GM12864 (cell line): ENCODE data around the gene KRT28.
A peak's percentile ranks its signal among the peaks of the same experiment; 100 is the strongest.

Source experiments
- DNase-seq: peaks from one replicate; pipeline ENCODE4 v3.0.0-alpha.2; 2011; ENCODE audit warnings: low read depth
- H3K4me3 ChIP-seq: 2 replicates; pipeline ENCODE4 v1.5.1; 2011; ENCODE audit warnings: mild to moderate bottlenecking, low read depth, low read length, control low read depth
- TF ChIP-seq, protein P1 (sequence below): IDR thresholded peaks from 2 replicates; pipeline ENCODE4 v1.5.1; 2011; ENCODE audit warnings: low read depth, mild to moderate bottlenecking, moderate library complexity, low read length, control low read depth, inconsistent platforms; ENCODE audit errors: missing control alignments

The KRT28 gene

DNA sequence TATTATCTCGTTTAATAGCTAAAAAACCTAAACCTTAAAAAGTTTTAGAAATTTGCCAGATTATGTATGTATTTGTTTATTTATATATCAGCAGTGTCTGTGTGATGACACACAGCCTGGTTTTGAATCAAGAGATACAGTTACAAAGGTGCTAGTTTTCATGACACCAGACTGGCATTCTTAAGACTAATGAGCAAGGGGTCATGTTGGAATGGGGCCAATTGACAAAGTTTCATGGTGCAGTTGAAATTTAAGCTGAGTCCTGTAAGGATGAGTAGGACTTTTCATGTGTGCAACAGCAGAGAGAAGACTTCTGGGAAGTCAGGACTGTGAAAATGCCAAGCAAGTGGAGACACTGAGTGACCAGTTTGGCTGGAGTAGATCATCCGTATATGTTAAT lies 25.8 kb upstream of the KRT28 start:
- TF ChIP-seq, protein P1, sequence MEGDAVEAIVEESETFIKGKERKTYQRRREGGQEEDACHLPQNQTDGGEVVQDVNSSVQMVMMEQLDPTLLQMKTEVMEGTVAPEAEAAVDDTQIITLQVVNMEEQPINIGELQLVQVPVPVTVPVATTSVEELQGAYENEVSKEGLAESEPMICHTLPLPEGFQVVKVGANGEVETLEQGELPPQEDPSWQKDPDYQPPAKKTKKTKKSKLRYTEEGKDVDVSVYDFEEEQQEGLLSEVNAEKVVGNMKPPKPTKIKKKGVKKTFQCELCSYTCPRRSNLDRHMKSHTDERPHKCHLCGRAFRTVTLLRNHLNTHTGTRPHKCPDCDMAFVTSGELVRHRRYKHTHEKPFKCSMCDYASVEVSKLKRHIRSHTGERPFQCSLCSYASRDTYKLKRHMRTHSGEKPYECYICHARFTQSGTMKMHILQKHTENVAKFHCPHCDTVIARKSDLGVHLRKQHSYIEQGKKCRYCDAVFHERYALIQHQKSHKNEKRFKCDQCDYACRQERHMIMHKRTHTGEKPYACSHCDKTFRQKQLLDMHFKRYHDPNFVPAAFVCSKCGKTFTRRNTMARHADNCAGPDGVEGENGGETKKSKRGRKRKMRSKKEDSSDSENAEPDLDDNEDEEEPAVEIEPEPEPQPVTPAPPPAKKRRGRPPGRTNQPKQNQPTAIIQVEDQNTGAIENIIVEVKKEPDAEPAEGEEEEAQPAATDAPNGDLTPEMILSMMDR, result no peak
- no peak for DNase-seq
- no peak overlapping the region for H3K4me3 ChIP-seq

DNA sequence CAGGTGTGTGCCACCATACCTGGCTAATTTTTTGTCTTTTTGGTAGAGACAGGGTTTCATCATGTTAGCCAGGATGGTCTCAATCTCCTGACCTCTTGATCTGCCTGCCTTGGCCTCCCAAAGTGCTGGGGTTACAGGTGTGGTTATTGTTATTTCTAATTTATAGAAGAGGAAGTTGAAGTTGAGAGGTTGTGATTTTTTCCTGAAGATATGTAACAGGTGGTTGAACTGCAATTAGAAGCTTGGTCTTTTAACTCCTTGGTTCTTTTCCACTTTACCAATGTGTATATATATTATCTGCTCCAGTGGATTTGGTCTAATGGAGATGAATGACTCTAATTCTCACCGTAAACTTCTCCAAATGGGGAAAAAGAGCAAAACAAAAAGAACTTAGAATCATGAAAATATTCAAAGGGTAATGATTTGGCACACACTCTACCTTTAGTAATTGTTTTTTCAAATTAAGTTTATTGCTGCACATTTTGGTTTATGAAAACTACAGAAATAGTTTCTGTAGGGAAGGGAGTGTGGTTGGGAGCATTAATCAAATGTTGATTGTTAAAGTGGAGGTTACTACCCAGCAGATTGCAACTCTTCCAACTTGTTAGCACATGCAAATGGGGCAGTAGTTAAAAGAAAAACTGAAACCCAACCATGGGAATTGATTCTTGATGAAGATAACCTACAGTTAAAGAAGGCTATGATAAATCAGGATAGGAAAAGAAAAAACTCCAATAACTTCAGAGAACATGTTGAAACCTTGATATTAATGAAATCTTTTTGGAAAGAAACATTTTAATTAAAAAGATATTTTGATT lies 24.5 kb upstream of the KRT28 start:
- DNase-seq, result no peak
- H3K4me3 ChIP-seq, result no peak overlapping the region
- TF ChIP-seq, protein P1, result no peak

DNA sequence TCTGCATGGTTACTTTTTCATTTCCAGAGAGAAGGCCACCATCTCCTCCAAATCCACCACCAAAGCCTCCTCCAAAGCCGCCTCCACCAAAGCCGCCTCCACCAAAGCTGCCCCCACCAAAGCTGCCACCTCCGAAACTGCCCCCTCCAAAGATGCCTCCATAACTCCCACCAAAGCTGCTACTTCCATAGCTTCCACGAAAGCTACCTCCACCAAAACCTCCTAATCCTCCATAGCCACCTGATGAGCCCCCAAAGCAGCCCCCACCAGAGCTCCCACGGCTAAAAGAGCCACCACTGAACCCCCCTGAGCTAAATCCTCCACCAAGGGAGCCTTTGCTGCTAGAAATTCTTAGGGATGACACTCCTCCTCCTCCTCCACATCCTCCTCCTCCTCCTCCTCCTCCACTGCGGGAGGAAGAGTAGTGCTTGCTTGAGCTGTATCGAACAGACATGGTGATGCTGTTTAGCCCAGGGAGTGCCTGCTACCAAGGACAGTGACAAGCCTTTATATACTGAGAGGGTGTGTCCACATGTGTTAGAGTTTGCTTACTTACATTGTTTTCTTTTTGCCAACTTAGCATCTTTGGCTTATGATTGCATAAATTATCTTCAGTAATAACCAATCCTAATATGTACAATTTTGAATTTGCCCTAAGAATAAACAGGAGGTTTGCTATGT lies 22.5 kb upstream of the KRT28 start, which contains the start of gene KRT10:
Gene KRT10 (minus strand): TSS at position 483 of the 681 bp plus-strand sequence. CDS start 29 bp downstream, at position 454.
- DNase-seq, result no peak
- no peak within 1 kb of the TSS for H3K4me3 ChIP-seq
- TF ChIP-seq, protein P1, result no peak

DNA sequence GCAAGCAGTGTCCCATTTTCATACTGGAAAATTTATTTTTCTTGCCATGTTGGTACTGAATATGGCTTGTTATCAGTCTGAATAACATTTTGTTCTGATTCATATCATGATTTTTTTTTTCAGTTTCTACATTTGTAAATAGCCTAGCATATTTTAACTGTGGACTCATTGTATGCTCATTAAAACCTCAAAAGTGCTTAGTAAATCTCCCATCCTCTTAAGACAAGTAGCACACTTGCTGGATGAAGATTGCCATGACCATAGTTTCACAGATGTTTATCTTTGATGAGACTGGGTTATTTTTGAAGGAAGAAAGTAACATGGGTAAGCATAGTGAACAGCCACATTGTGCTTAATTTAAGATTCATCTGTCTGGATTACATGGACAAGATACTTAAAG lies 21.8 kb upstream of the KRT28 start:
- no peak for DNase-seq
- H3K4me3 ChIP-seq, result no peak overlapping the region
- TF ChIP-seq, protein P1, result no peak

DNA sequence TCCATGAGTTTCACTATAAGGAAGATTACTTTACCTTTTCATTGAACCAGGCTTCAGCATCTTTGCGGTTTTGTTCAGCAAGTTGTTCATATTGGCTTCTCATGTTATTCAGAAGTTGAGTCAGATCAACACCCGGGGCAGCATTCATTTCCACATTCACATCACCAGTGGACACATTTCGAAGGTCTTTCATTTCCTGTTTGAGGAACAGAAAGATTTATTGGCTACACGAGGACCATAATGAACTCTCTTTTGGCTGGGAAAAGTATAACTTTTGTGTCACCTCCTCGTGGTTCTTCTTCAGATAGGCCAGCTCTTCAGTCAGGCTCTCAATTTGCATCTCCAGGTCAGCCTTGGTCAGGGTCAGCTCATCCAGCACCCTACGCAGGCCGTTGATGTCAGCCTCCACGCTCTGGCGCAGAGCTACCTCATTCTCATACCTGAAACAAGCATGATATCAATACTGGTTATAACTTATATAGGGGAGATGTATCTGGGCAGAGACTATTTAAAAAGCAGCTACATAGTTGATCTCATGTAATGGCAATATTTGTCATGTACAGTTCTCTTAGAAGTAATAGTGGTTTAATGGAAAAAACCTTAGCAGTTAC lies 20.6 kb upstream of the KRT28 start:
- DNase-seq, result no peak
- no peak overlapping the region for H3K4me3 ChIP-seq
- TF ChIP-seq, protein P1, result no peak

DNA sequence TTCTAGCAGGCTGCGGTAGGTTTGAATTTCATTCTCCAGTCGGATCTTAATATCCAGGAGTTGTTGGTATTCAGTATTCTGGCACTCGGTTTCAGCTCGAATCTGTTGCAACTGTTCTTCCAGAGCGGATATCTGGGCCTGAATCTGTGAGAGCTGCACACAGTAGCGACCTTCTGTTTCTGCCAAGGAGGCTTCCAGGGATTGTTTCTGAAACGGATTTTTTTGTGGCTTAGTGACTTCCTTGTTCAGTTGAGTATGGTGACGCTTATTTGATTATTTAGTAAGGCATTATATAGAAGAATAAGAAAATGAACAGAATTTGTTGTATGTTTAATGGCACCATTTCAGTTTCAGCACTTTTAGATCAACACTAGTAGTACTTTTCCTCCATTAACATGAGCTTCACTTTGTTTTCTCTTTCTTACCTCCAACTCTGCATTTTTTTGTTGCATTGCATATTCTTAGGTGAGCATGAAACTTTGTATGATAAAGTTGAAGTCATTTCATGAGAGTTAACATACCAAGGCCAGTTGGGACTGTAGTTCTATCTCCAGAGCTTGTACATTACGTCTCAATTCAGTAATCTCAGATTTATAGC lies 19.9 kb upstream of the KRT28 start:
- TF ChIP-seq, protein P1, result no peak
- DNase-seq, result no peak
- H3K4me3 ChIP-seq, result peak overlapping the region; percentile 50
